ENCODE data around the gene CPNE2.

CPNE2 gene

GRCh38 chr16:57194512-57194911, 102.1 kb downstream of the CPNE2 start:
- Mint-ChIP-seq H3K4me1 (ENCODE audit: low read depth) (peaks cover 6% of the 10 kb centered on the region), H3K27ac (no peak overlapping the region), H3K4me3 (no peak overlapping the region), H3K36me3 (ENCODE audit: low read depth) (peaks cover 10% of the 10 kb centered on the region), H3K27me3 (ENCODE audit: low read depth) (no peaks in the 10 kb centered on the region), H3K9me3 (no peaks in the 10 kb centered on the region)
- DNase-seq (ENCODE audit: low spot score): no peak

GRCh38 chr16:57196286-57196685, 103.9 kb downstream of the CPNE2 start:
- Mint-ChIP-seq H3K27ac (no peak overlapping the region), H3K9me3 (no peaks in the 10 kb centered on the region), H3K27me3 (ENCODE audit: low read depth) (no peaks in the 10 kb centered on the region), H3K4me1 (ENCODE audit: low read depth) (peaks cover 4% of the 10 kb centered on the region), H3K4me3 (no peak overlapping the region), H3K36me3 (ENCODE audit: low read depth) (peaks cover 7% of the 10 kb centered on the region)
- no peak for DNase-seq (ENCODE audit: low spot score)

- H3K9me3 Mint-ChIP-seq: no peaks in the 10 kb centered on the region
- DNase-seq (ENCODE audit: low spot score): no peak
- H3K4me3 Mint-ChIP-seq: no peak overlapping the region
- H3K36me3 Mint-ChIP-seq (ENCODE audit: low read depth): peaks cover 7% of the 10 kb centered on the region
- H3K27me3 Mint-ChIP-seq (ENCODE audit: low read depth): no peaks in the 10 kb centered on the region
- H3K4me1 Mint-ChIP-seq (ENCODE audit: low read depth): peaks cover 4% of the 10 kb centered on the region
- H3K27ac Mint-ChIP-seq: no peak overlapping the region
Measured at GRCh38 chr16:57196753-57197152, 104.4 kb downstream of the CPNE2 start.

Measured in T-helper 2 cell treated with Interferon-gamma antibody and Interleukin-4, amounts not matched to agents 5 μg/mL and 100 μg/mL, for 36 hours (primary cell).